Esophagus squamous epithelium (tissue), 4 donors: ENCODE results near the gene OR2V1.

ENCODE experiments used
- POLR2A ChIP-seq, 4 donors: fragments of 450-650 bp; IDR thresholded peaks; one replicate each; pipeline ENCODE4 v1.6.1; 2017; ENCODE audit warnings: antibody characterized with exemption in 4 of 4, mild to moderate bottlenecking in 4 of 4, moderate library complexity in 3 of 4
- TF ChIP-seq, protein P1 (sequence below), 6 experiments: fragments of 450-650 bp in 4 of 6; fragments of 200-600 bp in 2 of 6; sonication (generic) in 2 of 6; IDR thresholded peaks; one replicate each; pipeline ENCODE4 v1.5.1; 2016 to 2019; ENCODE audit warnings: antibody characterized with exemption in 6 of 6, mild to moderate bottlenecking in 4 of 6, moderate library complexity in 4 of 6

- TF ChIP-seq, protein P1, sequence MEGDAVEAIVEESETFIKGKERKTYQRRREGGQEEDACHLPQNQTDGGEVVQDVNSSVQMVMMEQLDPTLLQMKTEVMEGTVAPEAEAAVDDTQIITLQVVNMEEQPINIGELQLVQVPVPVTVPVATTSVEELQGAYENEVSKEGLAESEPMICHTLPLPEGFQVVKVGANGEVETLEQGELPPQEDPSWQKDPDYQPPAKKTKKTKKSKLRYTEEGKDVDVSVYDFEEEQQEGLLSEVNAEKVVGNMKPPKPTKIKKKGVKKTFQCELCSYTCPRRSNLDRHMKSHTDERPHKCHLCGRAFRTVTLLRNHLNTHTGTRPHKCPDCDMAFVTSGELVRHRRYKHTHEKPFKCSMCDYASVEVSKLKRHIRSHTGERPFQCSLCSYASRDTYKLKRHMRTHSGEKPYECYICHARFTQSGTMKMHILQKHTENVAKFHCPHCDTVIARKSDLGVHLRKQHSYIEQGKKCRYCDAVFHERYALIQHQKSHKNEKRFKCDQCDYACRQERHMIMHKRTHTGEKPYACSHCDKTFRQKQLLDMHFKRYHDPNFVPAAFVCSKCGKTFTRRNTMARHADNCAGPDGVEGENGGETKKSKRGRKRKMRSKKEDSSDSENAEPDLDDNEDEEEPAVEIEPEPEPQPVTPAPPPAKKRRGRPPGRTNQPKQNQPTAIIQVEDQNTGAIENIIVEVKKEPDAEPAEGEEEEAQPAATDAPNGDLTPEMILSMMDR (IDR thresholded peaks at IDR 0.05), result no peak
- no peak for TF ChIP-seq POLR2A (IDR thresholded peaks at IDR 0.05)
Observed at GRCh38 chr5:181173027-181173419, 42.1 kb upstream of the OR2V1 start.
